Mesenchymal stem cell (in vitro differentiated cells and primary cell): Measurements from ENCODE around the gene WWOX.

Source experiments
- DNase-seq: peaks from one replicate; pipeline ENCODE4 v3.0.0-alpha.2; 2013
- H2AFZ ChIP-seq: one replicate; pipeline ENCODE4 v1.6.1; 2013; ENCODE audit warnings: low read depth, mild to moderate bottlenecking, control low read depth, inconsistent platforms, low read length, moderate library complexity
- H2AK5ac ChIP-seq: 2 replicates; pipeline ENCODE4 v1.6.1; 2013; ENCODE audit warnings: low read length, moderate library complexity, mild to moderate bottlenecking, inconsistent platforms; ENCODE audit not compliant: severe bottlenecking
- H2BK120ac ChIP-seq: one replicate; pipeline ENCODE4 v1.6.1; 2013; ENCODE audit warnings: low read depth, mild to moderate bottlenecking, inconsistent platforms, low read length, moderate library complexity
- H2BK12ac ChIP-seq, 2 experiments: one replicate each; pipeline ENCODE4 v1.6.1; 2013; ENCODE audit warnings: inconsistent platforms in 2 of 2, low read length in 2 of 2, mild to moderate bottlenecking in 2 of 2, moderate library complexity in 2 of 2, control low read depth in 1 of 2
- H2BK15ac ChIP-seq: one replicate; pipeline ENCODE4 v1.6.1; 2013; ENCODE audit warnings: mild to moderate bottlenecking, low read depth, inconsistent platforms; ENCODE audit not compliant: poor library complexity, severe bottlenecking
- H2BK5ac ChIP-seq: 2 replicates; pipeline ENCODE4 v1.6.1; 2013; ENCODE audit warnings: low read depth, mild to moderate bottlenecking, low read length, control low read depth, inconsistent platforms; ENCODE audit not compliant: poor library complexity, severe bottlenecking
- H3K14ac ChIP-seq, 2 experiments: one replicate each; pipeline ENCODE4 v1.6.1; 2013; ENCODE audit warnings: inconsistent platforms in 2 of 2, low read length in 2 of 2, control low read depth in 1 of 2, mild to moderate bottlenecking in 1 of 2, moderate library complexity in 1 of 2
- H3K18ac ChIP-seq, 2 experiments: one replicate each; pipeline ENCODE4 v1.6.1; 2013; ENCODE audit warnings: inconsistent platforms in 2 of 2, low read length in 2 of 2, control low read depth in 1 of 2, low read depth in 1 of 2, mild to moderate bottlenecking in 1 of 2
- H3K23ac ChIP-seq, 2 experiments: one replicate each; pipeline ENCODE4 v1.6.1; 2013; ENCODE audit warnings: inconsistent platforms in 2 of 2, low read length in 2 of 2, mild to moderate bottlenecking in 2 of 2, moderate library complexity in 2 of 2, control low read depth in 1 of 2
- H3K27ac ChIP-seq: 2 replicates; pipeline ENCODE4 v1.5.1; 2013; ENCODE audit warnings: mild to moderate bottlenecking, moderate library complexity, low read length, control low read depth, inconsistent platforms; ENCODE audit not compliant: poor library complexity, severe bottlenecking
- H3K27me3 ChIP-seq, 2 experiments: 2 replicates each; pipeline versions ENCODE4 v1.6.1 to v1.7.0; 2013; ENCODE audit warnings: low read length in 2 of 2, mild to moderate bottlenecking in 2 of 2, moderate library complexity in 2 of 2, control low read depth in 1 of 2, inconsistent platforms in 1 of 2; ENCODE audit not compliant: control insufficient read depth in 1 of 2, insufficient read depth in 1 of 2
- H3K36me3 ChIP-seq, 2 experiments: 2 replicates each; pipeline versions ENCODE4 v1.6.1 to v1.7.0; 2013; ENCODE audit warnings: low read length in 2 of 2, control low read depth in 1 of 2, inconsistent platforms in 1 of 2, low read depth in 1 of 2, mild to moderate bottlenecking in 1 of 2; ENCODE audit not compliant: insufficient read depth in 2 of 2, control insufficient read depth in 1 of 2
- H3K4ac ChIP-seq, 2 experiments: one replicate each; pipeline ENCODE4 v1.6.1; 2013; ENCODE audit warnings: inconsistent platforms in 2 of 2, low read length in 2 of 2, mild to moderate bottlenecking in 2 of 2, moderate library complexity in 2 of 2, control low read depth in 1 of 2, low read depth in 1 of 2
- H3K4me1 ChIP-seq: 2 replicates; pipeline ENCODE4 v1.6.1; 2013; ENCODE audit warnings: low read depth, low read length, control low read depth; ENCODE audit not compliant: control insufficient read depth, insufficient read depth
- H3K4me2 ChIP-seq: 2 replicates; pipeline ENCODE4 v1.6.1; 2013; ENCODE audit warnings: low read length, mild to moderate bottlenecking, inconsistent platforms; ENCODE audit not compliant: poor library complexity, severe bottlenecking
- H3K4me3 ChIP-seq, 2 experiments: 2 replicates each; pipeline versions ENCODE4 v1.5.1 to v1.7.0; 2013; ENCODE audit warnings: low read length in 2 of 2, mild to moderate bottlenecking in 2 of 2, control low read depth in 1 of 2, low read depth in 1 of 2; ENCODE audit not compliant: insufficient read depth in 1 of 2
- H3K79me1 ChIP-seq: replicated peaks from 2 replicates; pipeline ENCODE4 v1.6.1; 2013; ENCODE audit warnings: mild to moderate bottlenecking, control low read depth, low read length, inconsistent platforms; ENCODE audit not compliant: poor library complexity, severe bottlenecking
- H3K9ac ChIP-seq: 2 replicates; pipeline ENCODE4 v1.7.0; 2013; ENCODE audit warnings: mild to moderate bottlenecking, low read length, moderate library complexity
- H3K9me3 ChIP-seq: 2 replicates; pipeline ENCODE4 v1.7.0; 2013; ENCODE audit warnings: mild to moderate bottlenecking, low read length; ENCODE audit not compliant: control insufficient read depth
- H4K8ac ChIP-seq: one replicate; pipeline ENCODE4 v1.6.1; 2013; ENCODE audit warnings: inconsistent platforms, mild to moderate bottlenecking, low read length, moderate library complexity
- H4K91ac ChIP-seq: one replicate; pipeline ENCODE4 v1.6.1; 2013; ENCODE audit warnings: mild to moderate bottlenecking, low read length, inconsistent platforms
- WGBS: methylation state at CpG from one replicate; pipeline ENCODE4 v1.1.7; 2013; ENCODE audit warnings: mixed read lengths; 5-methylcytosine and 5-hydroxymethylcytosine counted together

WWOX gene

DNA sequence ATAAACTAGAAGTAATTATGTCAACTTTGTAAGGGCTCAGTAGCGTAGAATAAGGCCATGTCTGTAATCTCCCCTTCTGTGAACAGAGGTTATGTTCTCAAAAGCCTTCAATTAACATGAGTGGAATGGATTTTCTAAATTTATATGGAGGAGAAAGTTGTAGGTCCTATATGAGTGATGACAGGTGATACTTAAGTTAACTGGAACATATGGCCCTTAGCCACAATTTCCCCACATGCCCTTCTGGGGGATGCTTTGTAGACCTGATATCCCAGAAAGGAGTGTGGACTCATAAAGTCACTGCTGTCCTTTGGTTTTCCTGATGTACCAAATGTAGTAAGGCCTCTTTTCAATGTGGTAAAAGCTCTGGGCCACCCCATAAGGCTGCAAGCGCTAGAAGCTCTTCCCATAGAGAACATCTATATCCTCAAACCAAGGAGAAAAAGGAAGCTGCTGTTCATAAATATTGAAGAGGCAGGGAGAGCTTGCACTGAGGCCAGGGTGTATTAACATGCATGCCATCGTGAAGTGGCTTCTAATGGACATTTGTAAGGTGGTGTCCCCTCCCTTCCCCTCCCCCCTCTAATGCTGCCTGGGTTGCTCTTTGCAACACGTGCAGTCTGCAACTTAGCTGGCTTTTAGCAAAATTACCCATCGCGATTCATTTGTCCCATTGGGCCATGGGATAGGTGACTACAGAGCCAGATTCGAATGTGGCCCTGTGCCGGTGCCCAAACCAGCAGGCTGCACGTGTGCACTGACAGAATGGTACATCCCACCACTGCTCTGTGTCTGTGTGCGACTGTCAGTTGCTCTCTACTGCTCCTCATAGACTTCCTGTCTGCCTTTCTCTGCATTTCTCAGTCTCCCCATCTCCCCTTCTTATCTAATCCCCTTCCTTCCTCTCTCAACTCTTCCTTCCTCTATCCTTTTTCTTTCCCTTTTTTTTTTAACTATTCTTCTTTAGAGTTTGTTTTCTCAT lies 269.0 kb downstream of the WWOX start:
- 79% methylated on average over 9 of the region's 10 CpGs for WGBS
- Histone ChIP-seq H2BK5ac (no peak overlapping the region), H3K4ac (peak overlapping the region in 1 of 2 experiments; percentile 24), H3K79me1 (no peaks in the 10 kb centered on the region), H2AFZ (no peak overlapping the region), H3K4me3 (no peak overlapping the region), H2BK12ac (peak overlapping the region; percentile 93 to 97), H3K23ac (no peak overlapping the region), H4K91ac (no peak overlapping the region), H3K27me3 (no peaks in the 10 kb centered on the region), H3K36me3 (no peaks in the 10 kb centered on the region), H3K27ac (no peak overlapping the region), H3K18ac (peak overlapping the region in 1 of 2 experiments; percentile 81), H4K8ac (no peak overlapping the region), H2BK15ac (peak overlapping the region; percentile 8), H3K4me2 (no peak overlapping the region), H3K9ac (no peak overlapping the region), H2BK120ac (no peak overlapping the region), H3K4me1 (no peaks in the 10 kb centered on the region), H2AK5ac (no peak overlapping the region), H3K14ac (peak overlapping the region in 1 of 2 experiments; percentile 68), H3K9me3 (peaks cover 7% of the 10 kb centered on the region)
- DNase-seq: no peak

DNA sequence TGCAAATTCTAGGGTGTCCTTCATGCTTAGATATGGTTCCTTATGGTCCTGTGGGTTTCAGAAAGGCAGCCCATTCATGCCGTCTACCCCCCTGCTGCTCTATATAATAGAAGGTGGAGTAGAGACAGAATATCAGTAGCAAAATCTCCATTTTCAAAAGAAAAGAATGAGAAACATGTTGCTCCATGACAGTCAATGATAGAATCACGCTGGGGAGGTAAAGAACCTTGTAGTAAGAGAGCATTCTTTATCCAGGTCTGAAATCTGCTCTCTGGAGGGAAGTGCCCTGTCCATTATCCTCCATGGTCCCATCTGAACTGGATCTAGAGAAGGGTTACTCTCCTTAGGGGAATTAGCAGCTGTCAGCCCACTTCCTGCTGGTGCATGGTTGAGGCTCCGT lies 272.8 kb downstream of the WWOX start:
- H3K27ac ChIP-seq: no peak overlapping the region
- no peak overlapping the region for H3K18ac ChIP-seq
- H3K4ac ChIP-seq: no peak overlapping the region
- H2BK12ac ChIP-seq: no peak overlapping the region
- H3K4me3 ChIP-seq: no peak overlapping the region
- WGBS: 73% methylated on average over 1 of the region's 3 CpGs
- no peak overlapping the region for H4K91ac ChIP-seq
- no peak overlapping the region for H3K23ac ChIP-seq
- no peak overlapping the region for H3K14ac ChIP-seq
- H3K4me1 ChIP-seq: no peaks in the 10 kb centered on the region
- peak overlapping the region; percentile 4 for H3K4me2 ChIP-seq
- H2AFZ ChIP-seq: no peak overlapping the region
- no peak overlapping the region for H2AK5ac ChIP-seq
- H3K9ac ChIP-seq: no peak overlapping the region
- DNase-seq: no peak
- H2BK120ac ChIP-seq: no peak overlapping the region
- H2BK5ac ChIP-seq: no peak overlapping the region
- H3K9me3 ChIP-seq: peaks cover 7% of the 10 kb centered on the region
- no peak overlapping the region for H4K8ac ChIP-seq
- no peaks in the 10 kb centered on the region for H3K36me3 ChIP-seq
- no peak overlapping the region for H2BK15ac ChIP-seq
- H3K79me1 ChIP-seq: no peaks in the 10 kb centered on the region
- H3K27me3 ChIP-seq: no peaks in the 10 kb centered on the region

DNA sequence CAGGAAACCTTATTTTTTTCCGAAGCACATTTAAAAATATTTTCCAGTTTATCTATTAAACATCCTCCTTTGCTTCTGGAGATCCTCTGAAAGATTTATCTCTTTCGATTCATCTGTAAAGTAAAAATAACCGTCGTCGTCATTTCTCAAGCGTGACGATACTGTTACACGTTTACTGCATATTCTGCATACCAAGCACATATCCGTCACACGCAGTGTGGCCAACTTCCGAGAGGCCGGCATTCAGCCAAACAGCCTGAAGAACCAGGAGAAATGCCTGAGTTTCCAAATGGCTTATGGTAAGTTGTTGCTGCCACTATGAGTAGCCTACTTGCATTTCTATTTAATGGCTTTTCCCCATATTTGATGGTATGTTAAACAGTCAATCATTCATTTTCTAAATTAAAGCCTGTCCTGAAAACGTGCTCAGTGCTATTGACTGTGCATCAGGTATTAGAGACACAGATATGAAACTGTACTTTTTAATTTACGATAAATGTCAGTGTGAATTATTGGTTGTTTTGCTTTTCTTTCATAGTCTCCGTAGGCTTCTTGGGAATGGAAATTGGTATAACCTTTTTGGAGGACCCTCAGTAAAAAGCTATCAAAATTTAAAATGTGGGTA lies 275.7 kb downstream of the WWOX start:
- Histone ChIP-seq H3K4me1 (no peaks in the 10 kb centered on the region), H3K18ac (no peak overlapping the region), H3K9ac (no peak overlapping the region), H3K14ac (no peak overlapping the region), H3K4me3 (no peak overlapping the region), H3K79me1 (no peaks in the 10 kb centered on the region), H3K27me3 (no peaks in the 10 kb centered on the region), H3K4ac (no peak overlapping the region), H3K4me2 (no peak overlapping the region), H3K9me3 (peaks cover 7% of the 10 kb centered on the region), H2AK5ac (no peak overlapping the region), H2BK12ac (no peak overlapping the region), H3K23ac (no peak overlapping the region), H3K36me3 (no peaks in the 10 kb centered on the region), H3K27ac (no peak overlapping the region), H2BK120ac (no peak overlapping the region), H4K91ac (no peak overlapping the region), H2BK5ac (no peak overlapping the region), H2AFZ (no peak overlapping the region), H4K8ac (no peak overlapping the region), H2BK15ac (no peak overlapping the region)
- DNase-seq: no peak
- WGBS: 94% methylated on average over 15 of the region's 15 CpGs

DNA sequence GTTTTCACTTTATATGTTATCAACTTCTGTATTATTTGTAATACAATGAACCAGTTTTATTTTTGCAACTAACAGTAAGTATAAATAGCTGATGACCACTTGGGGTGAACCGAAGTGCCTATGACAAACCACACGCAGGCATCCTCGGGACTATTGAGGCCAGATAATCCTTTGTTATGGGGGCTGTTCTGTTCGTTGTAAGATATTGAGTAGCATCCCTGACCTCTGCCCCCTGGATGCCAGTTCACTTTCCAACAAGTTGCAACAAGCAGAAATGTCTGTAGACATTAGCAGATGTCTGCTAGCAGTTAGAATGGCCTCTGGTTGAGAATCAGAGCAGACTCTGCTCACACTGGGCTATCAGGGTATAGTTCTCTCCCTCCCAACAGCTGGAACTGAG lies 277.0 kb downstream of the WWOX start:
- no peak overlapping the region for H3K23ac ChIP-seq
- H3K4ac ChIP-seq: peak overlapping the region in 1 of 2 experiments; percentile 37
- H3K4me3 ChIP-seq: no peak overlapping the region
- no peak overlapping the region for H3K4me2 ChIP-seq
- H3K14ac ChIP-seq: no peak overlapping the region
- no peak overlapping the region for H3K27ac ChIP-seq
- no peak overlapping the region for H2AFZ ChIP-seq
- H4K91ac ChIP-seq: no peak overlapping the region
- WGBS: 69% methylated on average over 3 of the region's 4 CpGs
- H3K27me3 ChIP-seq: no peaks in the 10 kb centered on the region
- H3K18ac ChIP-seq: peak overlapping the region in 1 of 2 experiments; percentile 48
- no peak overlapping the region for H4K8ac ChIP-seq
- no peak overlapping the region for H2BK120ac ChIP-seq
- no peak for DNase-seq
- H2BK15ac ChIP-seq: no peak overlapping the region
- peak overlapping the region in 1 of 2 experiments; percentile 69 for H2BK12ac ChIP-seq
- H3K9ac ChIP-seq: no peak overlapping the region
- no peak overlapping the region for H2BK5ac ChIP-seq
- no peaks in the 10 kb centered on the region for H3K36me3 ChIP-seq
- H3K4me1 ChIP-seq: no peaks in the 10 kb centered on the region
- H3K79me1 ChIP-seq: no peaks in the 10 kb centered on the region
- peaks cover 7% of the 10 kb centered on the region for H3K9me3 ChIP-seq
- H2AK5ac ChIP-seq: no peak overlapping the region
